Measurements from ENCODE around the gene SAMD10.

DNA sequence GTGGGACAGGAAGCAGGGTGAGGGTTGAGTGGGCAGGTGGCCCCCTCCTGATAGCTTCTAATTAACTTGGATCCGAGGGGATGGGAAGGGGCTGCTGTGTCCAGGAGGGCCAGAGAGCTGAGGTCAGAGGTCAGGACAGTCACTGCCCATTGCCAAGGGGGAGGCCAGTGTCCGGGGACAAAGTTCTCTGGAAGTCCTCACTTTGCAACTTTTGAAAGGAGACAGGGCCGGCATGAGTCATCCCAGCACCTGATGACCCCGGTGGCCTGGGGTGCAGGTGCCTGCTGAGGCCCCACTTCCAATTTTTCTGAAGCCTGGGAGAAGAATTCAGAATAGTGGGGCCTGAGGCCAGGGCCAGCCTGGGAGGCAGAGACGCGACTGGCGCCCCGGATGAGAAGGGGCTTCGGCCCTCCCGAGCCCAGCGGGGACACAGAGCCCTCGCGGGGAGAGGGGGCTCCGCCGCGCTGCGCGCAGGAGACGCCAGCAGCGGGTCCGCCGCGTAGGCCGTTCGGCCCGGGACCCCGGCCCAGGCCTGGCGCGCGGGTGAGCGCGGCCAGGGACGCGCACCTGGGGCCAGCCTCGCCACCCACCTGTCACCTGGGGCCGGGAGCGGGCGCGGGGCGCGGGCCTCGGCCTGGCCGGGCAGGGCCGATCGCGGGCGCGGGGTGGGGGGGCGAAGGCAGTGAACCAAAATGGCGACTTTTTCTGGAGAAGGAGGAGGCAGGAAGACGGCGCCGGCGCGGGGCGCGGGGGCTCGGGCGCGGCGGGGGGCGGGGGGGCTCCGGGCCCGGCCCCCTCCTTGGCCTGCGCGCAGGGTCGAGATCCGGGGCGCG, 10.3 kb downstream of the SAMD10 start:
- TF ChIP-seq EZH2 (IDR thresholded peaks at IDR 0.05; ENCODE audit: low read length, missing control alignments) (no peak), CTCF (conservative IDR thresholded peaks at IDR 0.05 in 1 of 2, IDR thresholded peaks at IDR 0.05 in 1 of 2; ENCODE audit: low read depth in 1 of 2, low read length in 2 of 2) (no peak)

All from fibroblast of lung (primary cell).